AG04449 (cell line): ENCODE data around the gene FGFBP3.
A peak's percentile ranks its signal among the peaks of the same experiment; 100 is the strongest.

ENCODE experiments used
- CTCF ChIA-PET: fragments of 350-600 bp; formaldehyde crosslinking; extraction: SDS; loops from one replicate; lab custom pipeline; 2021; ENCODE audit warnings: antibody characterized with exemption; lab: Yijun Ruan, JAX
- POLR2A ChIA-PET: fragments of 400-600, 350-600 bp; formaldehyde crosslinking; extraction: SDS; loops from one replicate; lab custom pipeline; 2020; ENCODE audit warnings: antibody characterized with exemption, inconsistent platforms; lab: Yijun Ruan, JAX
- DNase-seq: peaks from one replicate; pipeline ENCODE4 v3.0.0-alpha.2; 2010; ENCODE audit warnings: low read depth, low spot score
- H3K4me3 ChIP-seq: 2 replicates; pipeline ENCODE4 v1.5.1; 2011; ENCODE audit warnings: low read depth, mild to moderate bottlenecking, control low read depth, low read length
- TF ChIP-seq, protein P1 (sequence below): IDR thresholded peaks from one replicate; pipeline ENCODE4 v1.5.1; 2011; ENCODE audit warnings: mild to moderate bottlenecking, moderate library complexity, low read length, control low read depth, inconsistent platforms; ENCODE audit not compliant: insufficient read depth; ENCODE audit errors: missing control alignments

The FGFBP3 gene

DNA sequence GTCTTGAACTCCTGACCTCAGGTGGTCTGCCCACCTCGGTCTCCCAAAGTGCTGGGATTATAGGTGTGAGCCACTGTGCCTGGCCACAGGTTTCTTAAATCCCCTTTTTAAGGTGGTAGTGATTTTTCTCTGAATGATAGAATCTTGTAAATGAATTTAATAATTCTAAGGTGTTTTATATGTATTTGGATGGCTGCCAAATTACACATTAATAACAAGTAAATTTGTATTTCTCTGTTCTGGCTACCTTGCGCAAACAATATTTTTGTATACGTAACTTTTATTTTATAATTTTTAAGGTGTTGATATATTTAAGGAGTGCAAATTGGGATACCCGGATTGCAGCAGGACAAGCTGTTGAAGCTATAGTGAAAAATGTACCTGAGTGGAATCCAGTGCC lies 30.4 kb upstream of the FGFBP3 start:
- POLR2A ChIA-PET, result no interaction called here
- no peak overlapping the region for H3K4me3 ChIP-seq
- CTCF ChIA-PET, result no interaction called here
- TF ChIP-seq, protein P1, sequence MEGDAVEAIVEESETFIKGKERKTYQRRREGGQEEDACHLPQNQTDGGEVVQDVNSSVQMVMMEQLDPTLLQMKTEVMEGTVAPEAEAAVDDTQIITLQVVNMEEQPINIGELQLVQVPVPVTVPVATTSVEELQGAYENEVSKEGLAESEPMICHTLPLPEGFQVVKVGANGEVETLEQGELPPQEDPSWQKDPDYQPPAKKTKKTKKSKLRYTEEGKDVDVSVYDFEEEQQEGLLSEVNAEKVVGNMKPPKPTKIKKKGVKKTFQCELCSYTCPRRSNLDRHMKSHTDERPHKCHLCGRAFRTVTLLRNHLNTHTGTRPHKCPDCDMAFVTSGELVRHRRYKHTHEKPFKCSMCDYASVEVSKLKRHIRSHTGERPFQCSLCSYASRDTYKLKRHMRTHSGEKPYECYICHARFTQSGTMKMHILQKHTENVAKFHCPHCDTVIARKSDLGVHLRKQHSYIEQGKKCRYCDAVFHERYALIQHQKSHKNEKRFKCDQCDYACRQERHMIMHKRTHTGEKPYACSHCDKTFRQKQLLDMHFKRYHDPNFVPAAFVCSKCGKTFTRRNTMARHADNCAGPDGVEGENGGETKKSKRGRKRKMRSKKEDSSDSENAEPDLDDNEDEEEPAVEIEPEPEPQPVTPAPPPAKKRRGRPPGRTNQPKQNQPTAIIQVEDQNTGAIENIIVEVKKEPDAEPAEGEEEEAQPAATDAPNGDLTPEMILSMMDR, result no peak
- no peak for DNase-seq

DNA sequence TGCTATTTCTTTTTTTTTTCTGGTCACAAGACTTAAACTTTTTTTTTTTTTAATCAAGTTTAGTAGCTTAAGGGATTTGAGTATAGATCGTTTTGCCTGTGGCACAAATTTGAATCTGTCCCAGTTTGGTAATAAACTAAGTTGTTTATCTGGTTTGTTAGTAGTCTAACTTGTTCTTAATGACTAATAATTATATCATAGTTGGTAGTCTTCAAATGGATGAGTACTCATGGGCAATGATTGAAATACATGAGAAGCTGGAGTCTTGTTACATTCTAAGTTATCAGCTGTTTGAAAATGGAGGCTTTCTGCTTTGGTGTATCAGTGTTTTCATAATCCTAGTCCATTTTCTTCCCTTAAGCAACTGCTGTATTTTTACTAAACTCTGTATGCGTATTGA lies 26.6 kb upstream of the FGFBP3 start:
- TF ChIP-seq, protein P1, result no peak
- POLR2A ChIA-PET, result no interaction called here
- CTCF ChIA-PET, result no interaction called here
- H3K4me3 ChIP-seq, result no peak overlapping the region
- no peak for DNase-seq

DNA sequence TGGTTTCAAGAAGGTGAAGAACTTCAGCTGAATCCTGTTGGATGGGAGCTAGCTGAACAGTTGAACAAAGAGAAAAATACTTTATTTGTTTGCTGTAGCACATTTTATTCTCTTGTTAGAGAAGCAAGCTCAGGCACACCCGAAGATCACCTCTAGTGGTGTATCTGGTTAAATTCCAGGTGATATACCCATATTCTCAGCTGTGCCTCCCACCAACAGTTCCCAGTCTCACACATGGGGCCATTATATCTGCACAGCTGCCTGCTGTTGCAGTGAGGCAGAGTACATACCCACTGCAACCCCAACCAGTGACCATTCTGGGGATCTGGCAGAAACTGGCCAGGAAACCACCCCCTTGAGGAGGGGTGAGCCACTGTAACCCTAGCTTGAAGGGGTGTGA lies 23.5 kb upstream of the FGFBP3 start:
- POLR2A ChIA-PET, result no interaction called here
- CTCF ChIA-PET, result interaction anchor here (1.8 kb wide), 1 partner anchor 20 kb away, joined by 5 read pairs; no protein-coding TSS in a partner anchor
- DNase-seq, result no peak
- H3K4me3 ChIP-seq, result no peak overlapping the region
- TF ChIP-seq, protein P1, result no peak

DNA sequence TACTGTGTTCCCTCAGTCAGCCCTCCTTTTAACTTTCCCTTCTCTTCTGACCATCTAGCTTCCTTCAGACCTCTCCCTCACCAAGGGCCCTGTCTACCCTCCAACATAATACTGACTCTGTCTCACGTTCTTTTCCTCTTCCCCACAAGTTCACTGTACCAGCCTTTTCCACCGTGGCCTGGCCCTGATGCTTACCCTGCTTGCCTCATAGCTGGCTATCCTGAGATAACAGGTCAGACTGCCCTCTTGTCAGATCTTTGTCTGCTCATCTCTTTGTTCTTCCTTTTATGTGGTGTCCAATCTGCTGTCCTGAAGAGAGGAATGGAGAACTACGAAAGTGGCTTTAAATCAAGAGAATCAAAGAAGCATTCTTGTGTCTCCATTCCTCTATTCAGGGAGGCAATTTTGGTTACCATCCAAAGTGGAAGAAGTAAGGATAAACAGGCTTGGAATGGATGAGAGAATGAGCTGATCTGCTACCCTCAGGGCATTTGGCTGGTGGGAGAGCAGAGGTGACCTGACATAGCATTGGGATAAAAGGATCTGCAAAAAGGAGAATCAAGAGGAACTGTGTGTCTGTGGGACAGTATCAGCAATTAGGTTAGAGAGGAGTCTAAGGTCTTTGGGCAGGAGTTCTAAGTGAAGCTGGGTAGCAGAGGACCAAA lies 22.4 kb upstream of the FGFBP3 start:
- ChIA-PET POLR2A (no interaction called here), CTCF (interaction anchor here (1.8 kb wide), 1 partner anchor 19 kb away, joined by 5 read pairs; no protein-coding TSS in a partner anchor)
- H3K4me3 ChIP-seq, result no peak overlapping the region
- TF ChIP-seq, protein P1, result no peak
- DNase-seq, result no peak

DNA sequence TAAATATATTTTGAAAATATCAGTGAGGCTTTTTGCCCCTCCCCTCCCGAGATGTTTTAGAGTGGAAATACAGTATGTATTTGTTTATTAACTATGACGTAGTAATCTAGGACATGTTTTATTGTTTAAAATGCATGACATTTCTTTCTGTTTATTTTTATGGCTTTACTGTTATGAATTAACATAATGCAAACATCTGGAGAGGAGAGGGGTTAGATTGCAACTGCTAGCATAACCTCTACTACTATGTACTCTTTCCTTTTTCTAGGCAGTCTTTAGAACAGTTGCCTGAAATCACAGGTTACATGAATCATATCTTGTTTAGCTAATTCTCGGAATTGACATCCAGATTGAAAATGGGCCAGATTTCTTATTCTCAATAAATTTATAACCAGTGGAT lies 21.7 kb upstream of the FGFBP3 start:
- no peak for DNase-seq
- POLR2A ChIA-PET, result no interaction called here
- CTCF ChIA-PET, result interaction anchor here (1.8 kb wide), 1 partner anchor 18 kb away, joined by 5 read pairs; no protein-coding TSS in a partner anchor
- TF ChIP-seq, protein P1, result no peak
- H3K4me3 ChIP-seq, result no peak overlapping the region

DNA sequence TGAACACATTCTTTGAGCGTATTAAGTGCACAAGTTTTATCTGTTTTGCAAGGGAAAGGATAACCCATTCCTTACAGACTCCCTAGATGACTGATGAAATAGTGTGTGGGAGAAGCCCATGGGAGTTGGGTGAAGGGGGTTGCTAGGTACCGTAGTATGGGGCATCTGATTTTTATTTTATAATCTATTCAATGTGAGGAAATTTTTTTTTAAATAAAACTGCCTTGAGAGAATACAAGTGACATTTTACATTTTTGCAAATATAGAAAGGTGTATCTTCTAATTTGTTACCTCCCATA lies 15.7 kb upstream of the FGFBP3 start:
- ChIA-PET CTCF (interaction anchor here (0.6 to 6.0 kb wide), 3 partner anchors 12 to 509 kb away, joined by 3 to 38 read pairs (median 4); no protein-coding TSS in a partner anchor), POLR2A (no interaction called here)
- peak overlapping the region; percentile 89 for H3K4me3 ChIP-seq
- TF ChIP-seq, protein P1, result no peak
- DNase-seq, result no peak
